Endothelial cell of umbilical vein (primary cell): ENCODE results near the gene SPNS2.

Experiments
- CTCF ChIP-seq, 2 donors: IDR thresholded peaks; 1 replicate in 1 of 2; 2 replicates in 1 of 2; pipeline ENCODE4 v1.5.1; 2011; ENCODE audit warnings: low read length in 2 of 2, mild to moderate bottlenecking in 2 of 2, moderate library complexity in 2 of 2, control low read depth in 1 of 2, inconsistent platforms in 1 of 2, low read depth in 1 of 2; ENCODE audit not compliant: insufficient read depth in 1 of 2; ENCODE audit errors: extremely low read depth in 1 of 2
- EZH2 ChIP-seq: IDR thresholded peaks from 2 replicates; pipeline ENCODE4 v1.6.1; 2012; ENCODE audit warnings: borderline replicate concordance, low read depth, mild to moderate bottlenecking, moderate library complexity, low read length, inconsistent platforms; ENCODE audit not compliant: severe bottlenecking
- JUN ChIP-seq: IDR thresholded peaks from 2 replicates; pipeline ENCODE4 v1.6.1; 2011; ENCODE audit warnings: borderline replicate concordance, low read depth; ENCODE audit not compliant: insufficient read length, insufficient read depth
- MAX ChIP-seq: IDR thresholded peaks from 2 replicates; pipeline ENCODE4 v1.6.1; 2011; ENCODE audit not compliant: insufficient read depth, insufficient read length
- MYC ChIP-seq: IDR thresholded peaks from one replicate; pipeline ENCODE4 v1.6.1; 2011; ENCODE audit warnings: mild to moderate bottlenecking, low read depth, low read length
- POLR2A ChIP-seq: IDR thresholded peaks from 2 replicates; pipeline ENCODE4 v1.6.1; 2012; ENCODE audit warnings: low read depth, mild to moderate bottlenecking, control low read depth, low read length
- POLR2AphosphoS5 ChIP-seq: IDR thresholded peaks from 2 replicates; pipeline ENCODE4 v1.6.1; 2012; ENCODE audit warnings: low read depth, mild to moderate bottlenecking, control low read depth, low read length, moderate library complexity; ENCODE audit not compliant: insufficient read depth

- no peak for TF ChIP-seq JUN
- TF ChIP-seq CTCF (IDR thresholded peaks at IDR 0.05; ENCODE audit: extremely low read depth in 1 of 2, insufficient read depth in 1 of 2, low read depth in 1 of 2, low read length in 2 of 2) = no peak
- TF ChIP-seq EZH2 = no peak
- no peak for TF ChIP-seq POLR2A
- TF ChIP-seq MYC = no peak
- no peak for TF ChIP-seq MAX
- TF ChIP-seq POLR2AphosphoS5 = no peak
Measured at GRCh38 chr17:4559139-4559791, 60.6 kb downstream of the SPNS2 start.
